ENCODE results near the gene HK3. TPM values are rescaled to one million over a fixed set of nuclear protein-coding genes. Genes with fewer than 3 reads are reported as not detected.
A peak's percentile ranks its signal among the peaks of the same experiment; 100 is the strongest.

The HK3 gene
- total and polyA plus RNA-seq, 9 of the 15 experiments (the other 6 are each of a cell fraction or from before 2014, with no cell fraction given) = 0.16 TPM; not detected in 8

DNA sequence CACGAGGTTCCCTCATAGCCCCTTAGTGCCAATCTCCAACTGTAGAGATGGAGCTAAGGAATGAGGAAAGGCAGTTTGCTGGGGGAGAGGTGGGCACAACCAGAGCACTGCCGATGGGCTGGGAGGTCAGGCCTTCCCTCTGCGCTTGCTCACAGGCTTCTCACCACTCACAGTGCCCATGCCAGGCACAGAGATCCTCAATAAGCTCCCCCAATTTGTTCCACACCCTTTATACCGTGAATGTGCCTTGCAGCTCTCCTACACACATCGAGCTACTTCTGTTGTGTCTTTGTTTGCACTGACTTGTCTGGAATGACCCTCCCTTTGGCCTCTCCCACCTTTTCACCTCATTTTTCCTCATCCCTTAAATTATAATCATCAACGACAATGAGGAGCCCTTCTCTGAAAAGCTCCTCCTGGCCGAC is 1.6 kb upstream of the HK3 start:
- no peaks in the 10 kb centered on the region for H3K4me1 ChIP-seq (replicated peaks in 1 of 2; ENCODE audit: control insufficient read depth in 2 of 2, insufficient read depth in 2 of 2, low read length in 2 of 2)
- intact Hi-C loops (cut with micrococcal nuclease) = no loop called here
- CTCF ChIA-PET (ENCODE audit: low intra/inter-chr PET ratio) = no interaction called here
- FAIRE-seq (no peak), ATAC-seq (no peak), DNase-seq (ENCODE audit: extremely low read depth in 1 of 4, low spot score in 3 of 4) (no peak)
- H3K9ac ChIP-seq (ENCODE audit: insufficient read depth in 1 of 2, low read depth in 2 of 2, low read length in 2 of 2) = no peak overlapping the region
- no peaks in the 10 kb centered on the region for H4K20me1 ChIP-seq (replicated peaks; ENCODE audit: control insufficient read depth, insufficient read depth, low read length)
- WGBS (ENCODE audit: insufficient coverage, low coverage, missing lambda C conversion rate) = 56% methylated on average over 7 of the region's 7 CpGs
- peaks cover 39% of the 10 kb centered on the region for H3K36me3 ChIP-seq (ENCODE audit: control insufficient read depth, insufficient read depth, low read length)
- H2AFZ ChIP-seq (ENCODE audit: low read depth, low read length) = no peak overlapping the region
- POLR2A ChIA-PET = interaction anchor here (0.5 to 2.6 kb wide), 3 partner anchors 10 to 221 kb away, joined by 3 to 28 read pairs (median 3); no protein-coding TSS in a partner anchor
- in situ Hi-C loops (cut with MboI) = no loop called here
- no peaks in the 10 kb centered on the region for H3K9me3 ChIP-seq (replicated peaks; ENCODE audit: control insufficient read depth, insufficient read depth, low read depth, low read length)
- TF ChIP-seq POLR2G (IDR thresholded peaks at IDR 0.05; ENCODE audit: low read depth, low read length) = 0 out of 2 replicates have a peak, but pooled peaks have one; percentile 38
- TF ChIP-seq NCOR1 (IDR thresholded peaks at IDR 0.05) = no peak
- TF ChIP-seq POLR2A (conservative IDR thresholded peaks at IDR 0.05) = peak; percentile 52
- peak; percentile 47; the same call in 1 of the 2 replicates for TF ChIP-seq SUPT5H (IDR thresholded peaks at IDR 0.05)
- no peak overlapping the region for H3K4me2 ChIP-seq (ENCODE audit: insufficient read depth, low read length)
- no TSS peak for BruUV-seq (replicated peaks)
- H3K4me3 ChIP-seq = no peak overlapping the region
- no peaks in the 10 kb centered on the region for H3K79me2 ChIP-seq (ENCODE audit: control insufficient read depth, insufficient read depth, low read length)
- H3K27me3 ChIP-seq (ENCODE audit: control insufficient read depth in 2 of 2, insufficient read depth in 2 of 2, low read length in 2 of 2) = peaks cover 2 to 7% of the 10 kb centered on the region in 2 experiments; a peak in 2 of 5 replicates
- H3K9me1 ChIP-seq (ENCODE audit: control insufficient read depth, insufficient read depth, low read length) = no peaks in the 10 kb centered on the region
- no peak overlapping the region for H3K27ac ChIP-seq (ENCODE audit: extremely low read depth, low read depth, low read length)

DNA sequence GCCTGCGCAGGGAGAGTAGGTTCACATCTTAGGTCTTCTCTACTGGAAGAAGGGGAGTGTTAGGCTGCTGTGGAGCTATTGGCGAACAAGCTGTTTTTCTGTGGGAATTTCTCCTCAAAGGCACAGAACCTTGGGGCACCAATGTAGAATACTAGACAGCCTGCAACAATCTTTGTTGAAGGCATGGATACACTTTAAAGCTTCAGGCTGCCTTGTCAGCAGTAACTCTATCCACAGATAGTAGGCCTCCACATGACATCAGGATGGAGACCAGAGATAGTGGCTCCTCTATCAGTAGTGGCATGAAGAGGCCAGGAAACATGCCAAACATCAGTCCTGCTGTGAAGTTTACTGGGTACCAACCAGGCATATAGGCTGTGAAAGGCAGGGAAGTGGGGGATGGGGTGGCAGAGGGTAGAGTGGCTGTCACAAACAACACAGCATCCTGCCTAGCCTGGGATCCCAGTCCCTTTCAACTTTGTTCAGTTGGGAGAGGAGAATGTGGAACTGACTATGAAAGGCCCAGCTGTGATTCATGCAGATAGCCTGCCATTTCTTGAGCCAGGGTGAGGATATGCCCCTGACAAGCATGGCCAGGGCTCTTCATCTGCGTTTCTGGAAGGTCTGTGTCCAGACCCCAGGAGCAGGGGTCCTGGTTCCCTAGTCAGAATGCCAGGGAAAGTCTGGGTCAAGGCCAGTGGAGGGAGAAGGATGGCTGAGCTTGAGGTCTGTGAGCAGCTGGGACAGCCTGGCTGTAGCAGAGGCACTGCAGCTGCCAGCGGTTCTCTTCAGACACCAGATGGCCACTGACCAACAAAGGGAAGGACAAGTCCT is 1.0 kb upstream of the HK3 start:
- no peak overlapping the region for H2AFZ ChIP-seq (ENCODE audit: low read depth, low read length)
- TF ChIP-seq MAFG (tag; conservative IDR thresholded peaks at IDR 0.05) (peak; percentile 42; the same call in 1 of the 2 replicates), ZNF174 (CRISPR knock-in tag; IDR thresholded peaks at IDR 0.05) (no peak), ZNF316 (IDR thresholded peaks at IDR 0.05) (0 out of 2 replicates have a peak, but pooled peaks have one; percentile 21)
- in situ Hi-C loops (cut with MboI) (no loop called here), intact Hi-C loops (cut with micrococcal nuclease) (loop anchor here (10.0 kb wide), 1 partner anchor 215 kb away; no protein-coding TSS in a partner anchor)
- no TSS peak for BruUV-seq (replicated peaks)
- no peaks in the 10 kb centered on the region for H3K4me1 ChIP-seq (replicated peaks in 1 of 2; ENCODE audit: control insufficient read depth in 2 of 2, insufficient read depth in 2 of 2, low read length in 2 of 2)
- H3K9me3 ChIP-seq (replicated peaks; ENCODE audit: control insufficient read depth, insufficient read depth, low read depth, low read length) = no peaks in the 10 kb centered on the region
- no peaks in the 10 kb centered on the region for H3K79me2 ChIP-seq (ENCODE audit: control insufficient read depth, insufficient read depth, low read length)
- DNase-seq (ENCODE audit: extremely low read depth in 1 of 4, low spot score in 3 of 4) = no peak
- no peak overlapping the region for H3K4me2 ChIP-seq (ENCODE audit: insufficient read depth, low read length)
- FAIRE-seq = no peak
- ChIA-PET POLR2A (interaction anchor here (0.5 to 2.6 kb wide), 6 partner anchors 10 to 220 kb away, joined by 3 to 28 read pairs (median 4); no protein-coding TSS in a partner anchor), CTCF (ENCODE audit: low intra/inter-chr PET ratio) (no interaction called here)
- H3K4me3 ChIP-seq = no peak overlapping the region
- H3K27ac ChIP-seq (ENCODE audit: extremely low read depth, low read depth, low read length) = no peak overlapping the region
- H3K27me3 ChIP-seq (ENCODE audit: control insufficient read depth in 2 of 2, insufficient read depth in 2 of 2, low read length in 2 of 2) = peaks cover 2 to 7% of the 10 kb centered on the region in 2 experiments; a peak in 2 of 5 replicates
- H3K36me3 ChIP-seq (ENCODE audit: control insufficient read depth, insufficient read depth, low read length) = peaks cover 33% of the 10 kb centered on the region
- no peaks in the 10 kb centered on the region for H3K9me1 ChIP-seq (ENCODE audit: control insufficient read depth, insufficient read depth, low read length)
- peak; percentile 7; the same call in 2 of the 3 replicates for ATAC-seq
- H3K9ac ChIP-seq (ENCODE audit: insufficient read depth in 1 of 2, low read depth in 2 of 2, low read length in 2 of 2) = no peak overlapping the region
- no peaks in the 10 kb centered on the region for H4K20me1 ChIP-seq (replicated peaks; ENCODE audit: control insufficient read depth, insufficient read depth, low read length)
- WGBS (ENCODE audit: insufficient coverage, low coverage, missing lambda C conversion rate) = 63% methylated on average over 4 of the region's 4 CpGs

All from K562 (cell line).